Right cardiac atrium (tissue), 5 donors: ENCODE results near the gene ADGRE3. TPM values are rescaled to one million over a fixed set of nuclear protein-coding genes. Genes with fewer than 3 reads are reported as not detected.
A peak's percentile ranks its signal among the peaks of the same experiment; 100 is the strongest.
"Not testable (repeated sequence)": the region's sequence is repeated elsewhere in the genome, so short reads cannot be mapped to it uniquely, and the experiment has no call there.

Experiments
- ATAC-seq, 2 donors: fragments of 200-7000 bp; cut with Tn5 transposase; one replicate each; pipeline versions ENCODE4 v1.8.0 to v1.9.1; 2020; ENCODE audit warnings: moderate library complexity in 2 of 2, mild to moderate bottlenecking in 1 of 2
- DNase-seq, 3 donors: peaks; one replicate each; pipeline ENCODE4 v3.0.0-alpha.2; 2020
- H3K27ac ChIP-seq: one replicate; pipeline ENCODE4 v1.5.1; 2013; ENCODE audit warnings: mild to moderate bottlenecking, low read length, control low read depth, moderate library complexity
- H3K27me3 ChIP-seq: one replicate; pipeline ENCODE4 v1.6.1; 2013; ENCODE audit not compliant: control insufficient read depth, insufficient read depth
- H3K4me1 ChIP-seq: one replicate; pipeline ENCODE4 v1.6.1; 2013; ENCODE audit warnings: low read length; ENCODE audit not compliant: control insufficient read depth, insufficient read depth
- H3K4me3 ChIP-seq: one replicate; pipeline ENCODE4 v1.5.1; 2013; ENCODE audit warnings: low read length, control low read depth
- H3K9me3 ChIP-seq: one replicate; pipeline ENCODE4 v1.6.1; 2013; ENCODE audit warnings: low read length; ENCODE audit not compliant: control insufficient read depth
- WGBS: extraction: QIAGEN DNeasy Blood & Tissue Kit; methylation state at CpG from one replicate; pipeline ENCODE4 v1.1.7; 2013; 5-methylcytosine and 5-hydroxymethylcytosine counted together
- intact Hi-C, 4 donors: fragments of 100-400 bp; cut with DNase I; formaldehyde crosslinking; loops; one replicate each; pipeline versions ENCODE4 v1.11.0 to v1.14.0; 2022 to 2023
- polyA plus RNA-seq: library from polyadenylated mRNA; stranded (reverse); fragments of 200-250 nt; gene quantifications from one replicate; pipeline ENCODE4 v1.2.3, GENCODE V29; 2013
- total RNA-seq, 4 donors: library from RNA; stranded (reverse); fragmentation: NEBNext Ultra II Directional; extraction: Animal tissue kit (Norgen Biotek cat#: 25700); gene quantifications; one replicate each; pipeline ENCODE4 v1.2.1, GENCODE V29; 2021
- donor health status: healthy with polysubstance abuse.
- donor health status: DM: no; HTN: yes; CAD: no.
- donor health status: DM: no; HTN: no; CAD: no.
- donor health status: DM: no; HTN: yes; CAD: no; lungs with severe emphysema.
- donor health status: DM: yes; HTN: yes; CAD: no.

ADGRE3 gene
- total and polyA plus RNA-seq, 5 donors: not detected

GRCh38 chr19:14589433-14589832, 85.2 kb downstream of the ADGRE3 start:
- ATAC-seq, DNase-seq, H3K27ac ChIP-seq, intact Hi-C loops, H3K27me3 ChIP-seq, H3K9me3 ChIP-seq, H3K4me1 ChIP-seq, H3K4me3 ChIP-seq: not testable (repeated sequence)
- WGBS: 66% methylated on average over 4 of the region's 4 CpGs

DNA sequence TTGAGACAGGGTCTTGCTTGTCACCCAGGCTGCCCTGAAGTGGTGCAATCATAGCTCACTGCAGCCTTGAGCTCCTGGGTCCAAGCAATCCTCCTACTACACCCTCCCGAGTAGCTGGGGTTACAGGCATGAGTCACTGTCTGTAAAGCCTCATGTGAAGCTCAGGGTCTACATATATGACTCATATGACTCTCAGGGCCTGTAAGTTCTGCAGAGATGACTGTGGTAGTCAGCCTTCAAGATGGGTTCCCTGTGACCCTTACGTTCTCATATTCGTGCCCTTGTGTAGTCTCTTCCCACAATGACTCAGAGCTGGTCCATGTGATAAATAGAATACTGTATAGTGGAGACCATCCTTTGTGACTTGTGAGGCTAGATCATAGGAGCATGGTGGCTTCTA, 89.5 kb downstream of the ADGRE3 start:
- ATAC-seq, H3K27ac ChIP-seq, DNase-seq, H3K27me3 ChIP-seq, H3K9me3 ChIP-seq, intact Hi-C loops, H3K4me3 ChIP-seq, H3K4me1 ChIP-seq: not testable (repeated sequence)
- WGBS: 71% methylated on average over 3 of the region's 3 CpGs

DNA sequence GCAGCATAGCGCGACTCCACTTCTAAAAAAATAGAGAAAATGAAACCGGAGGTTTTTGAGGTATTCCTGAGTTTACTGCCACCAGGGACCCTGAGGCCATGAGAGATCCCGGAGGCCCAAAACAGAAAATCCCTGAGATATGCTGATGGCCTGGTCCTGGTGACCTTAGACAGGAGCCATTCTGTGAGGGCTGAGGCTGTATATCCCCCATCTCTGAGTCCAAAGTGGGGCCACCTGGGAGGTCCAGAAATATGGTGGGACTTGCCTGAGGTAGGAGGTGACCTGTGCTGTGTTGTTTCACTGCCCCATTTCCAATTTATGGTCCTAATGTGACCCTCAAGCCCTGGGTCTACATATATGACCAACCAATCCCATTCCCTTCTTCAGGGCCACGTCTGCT, 90.3 kb downstream of the ADGRE3 start:
- intact Hi-C loops, H3K27ac ChIP-seq, H3K4me3 ChIP-seq, H3K9me3 ChIP-seq, H3K4me1 ChIP-seq, DNase-seq, H3K27me3 ChIP-seq, ATAC-seq: not testable (repeated sequence)
- 90% methylated on average over 4 of the region's 5 CpGs for WGBS

DNA sequence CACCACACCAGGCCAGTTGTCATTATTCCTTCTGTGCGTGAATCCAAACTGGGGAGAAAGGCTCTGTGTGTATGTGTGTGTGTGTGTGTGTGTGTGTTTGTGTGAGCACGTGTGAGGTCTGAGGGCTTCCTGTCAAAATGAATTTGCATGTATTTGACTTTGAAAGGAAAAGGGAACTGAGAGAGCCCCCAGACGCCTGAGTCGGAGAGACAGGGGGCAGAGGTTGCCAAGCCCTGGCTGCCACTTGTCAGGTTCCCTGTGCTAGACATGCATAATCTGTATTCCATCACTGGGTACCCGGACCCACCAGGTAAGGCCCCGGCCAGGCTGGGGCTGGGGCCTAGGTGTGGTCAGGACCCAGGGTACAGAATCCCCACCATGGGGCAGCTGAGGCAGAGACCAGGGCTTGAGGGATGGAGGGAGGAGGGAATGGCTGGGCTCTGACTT, 91.7 kb downstream of the ADGRE3 start, which contains the start of gene CLEC17A:
Gene CLEC17A, plus strand, starts transcription at position 191 of the 447 bp plus-strand sequence. Its CDS starts 77 bp downstream, at position 268.
- Histone ChIP-seq H3K4me3 (no peak within 1 kb of the TSS), H3K4me1 (no peaks in the 10 kb centered on the region), H3K27me3 (no peaks in the 10 kb centered on the region), H3K27ac (no peak within 1 kb of the TSS), H3K9me3 (no peaks in the 10 kb centered on the region)
- ATAC-seq (no peak), DNase-seq (no peak)
- intact Hi-C loops: no loop called here
- WGBS: 46% methylated on average over 6 of the region's 6 CpGs

- no peak overlapping the region for H3K27ac ChIP-seq
- no peaks in the 10 kb centered on the region for H3K4me1 ChIP-seq
- no peaks in the 10 kb centered on the region for H3K27me3 ChIP-seq
- H3K4me3 ChIP-seq: no peak overlapping the region
- ATAC-seq (no peak), DNase-seq (no peak)
- intact Hi-C loops: no loop called here
- no peaks in the 10 kb centered on the region for H3K9me3 ChIP-seq
- 61% methylated on average over 6 of the region's 6 CpGs for WGBS
These were observed 93.9 kb downstream of the ADGRE3 start for GRCh38 chr19:14580623-14581237.

DNA sequence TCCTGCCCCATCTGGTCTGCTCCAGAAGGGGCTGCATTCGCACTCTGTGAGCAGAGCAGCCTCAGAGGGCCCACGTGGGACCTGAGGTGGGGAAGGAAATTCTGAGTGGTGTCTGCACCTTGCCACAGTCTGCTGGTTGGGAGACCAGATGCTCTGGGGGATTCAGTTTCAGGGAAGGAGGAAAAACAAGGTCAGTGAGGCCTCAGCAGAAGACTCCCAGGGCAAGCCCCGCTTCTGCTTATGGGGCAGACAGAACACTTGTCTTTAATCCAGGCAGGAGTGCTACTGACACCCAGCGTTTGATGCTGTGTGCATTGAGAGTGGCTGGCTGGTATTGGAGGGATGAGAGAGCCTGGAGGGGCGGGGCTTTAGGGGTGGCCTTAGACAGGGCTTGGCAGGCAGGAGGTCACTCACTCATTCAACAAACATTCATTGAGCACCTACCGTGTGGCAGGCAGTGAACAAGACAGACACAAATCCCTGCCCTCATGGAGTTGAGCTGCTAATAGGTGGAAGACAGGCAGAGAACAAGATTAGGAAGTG, 96.7 kb downstream of the ADGRE3 start:
- H3K27me3 ChIP-seq: no peaks in the 10 kb centered on the region
- DNase-seq: no peak
- intact Hi-C loops: loop anchor here in 3 of 4 donors (5.0 to 10.0 kb wide), 3 partner anchors 107 to 317 kb away; no protein-coding TSS in a partner anchor
- no peaks in the 10 kb centered on the region for H3K4me1 ChIP-seq
- H3K4me3 ChIP-seq: no peak overlapping the region
- WGBS: 46% methylated on average over 6 of the region's 6 CpGs
- ATAC-seq: no peak
- H3K27ac ChIP-seq: no peak overlapping the region
- H3K9me3 ChIP-seq: no peaks in the 10 kb centered on the region

DNA sequence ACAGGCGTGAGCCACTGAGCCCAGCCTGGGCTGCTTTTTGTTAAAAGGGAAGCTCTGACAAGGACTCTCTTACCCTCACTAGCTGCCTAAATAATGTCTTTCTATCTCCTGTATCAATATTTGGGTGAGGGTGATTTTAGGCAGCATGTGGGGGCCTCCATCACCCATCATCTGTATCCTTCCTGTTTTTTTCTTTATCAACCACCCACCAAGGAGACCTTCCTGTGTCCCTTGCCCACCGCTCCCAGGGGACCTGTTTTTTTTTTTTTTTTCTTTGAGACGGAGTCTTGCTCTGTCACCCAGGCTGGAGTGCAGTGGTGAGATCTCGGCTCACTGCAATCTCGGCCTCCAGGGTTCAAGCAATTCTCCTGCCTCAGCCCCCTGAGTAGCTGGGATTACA, 97.4 kb downstream of the ADGRE3 start:
- H3K27ac ChIP-seq: no peak overlapping the region
- H3K4me1 ChIP-seq: no peaks in the 10 kb centered on the region
- no peaks in the 10 kb centered on the region for H3K9me3 ChIP-seq
- WGBS: 69% methylated on average over 5 of the region's 5 CpGs
- ATAC-seq (no peak), DNase-seq (no peak)
- intact Hi-C loops: loop anchor here in 3 of 4 donors (5.0 to 10.0 kb wide), 3 partner anchors 108 to 318 kb away; no protein-coding TSS in a partner anchor
- no peaks in the 10 kb centered on the region for H3K27me3 ChIP-seq
- no peak overlapping the region for H3K4me3 ChIP-seq

GRCh38 chr19:14576363-14576762, 98.3 kb downstream of the ADGRE3 start:
- 83% methylated on average over 8 of the region's 8 CpGs for WGBS

DNA sequence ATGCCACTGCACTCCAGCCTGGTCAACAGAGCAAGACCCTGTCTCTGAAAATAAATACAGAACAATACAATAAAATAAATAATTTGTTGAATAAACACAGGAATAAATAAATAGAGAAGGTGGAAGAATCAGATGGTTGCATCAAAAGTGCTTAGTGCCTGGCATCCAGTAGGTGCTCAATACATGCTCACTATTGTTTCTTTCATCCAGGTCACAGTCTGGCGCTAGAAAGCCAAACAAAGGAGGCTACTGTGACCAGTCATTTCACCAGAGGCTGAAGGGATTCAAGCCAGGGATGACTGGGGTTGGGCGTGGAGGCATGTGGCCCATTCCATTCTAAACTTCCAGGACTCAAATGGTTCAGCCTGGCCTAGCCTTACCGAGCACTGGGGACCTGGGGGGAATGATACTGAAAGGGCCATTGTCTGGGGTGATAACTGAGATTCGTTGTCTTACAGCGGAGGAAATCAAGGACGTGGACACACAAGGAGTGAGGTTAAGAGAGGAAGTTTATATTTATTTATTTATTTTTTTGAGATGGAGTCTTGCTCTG, 99.1 kb downstream of the ADGRE3 start:
- intact Hi-C loops: loop anchor here in 3 of 4 donors (5.0 to 10.0 kb wide), 3 partner anchors 109 to 319 kb away; no protein-coding TSS in a partner anchor
- H3K9me3 ChIP-seq: no peaks in the 10 kb centered on the region
- peaks cover 6% of the 10 kb centered on the region for H3K4me1 ChIP-seq
- H3K4me3 ChIP-seq: no peak overlapping the region
- no peak overlapping the region for H3K27ac ChIP-seq
- 74% methylated on average over 6 of the region's 6 CpGs for WGBS
- no peak for ATAC-seq
- no peaks in the 10 kb centered on the region for H3K27me3 ChIP-seq
- DNase-seq: no peak

More at GRCh38 chr19:14576363-14576762, 98.3 kb downstream of the ADGRE3 start:
- Histone ChIP-seq H3K4me3 (no peak overlapping the region), H3K27me3 (no peaks in the 10 kb centered on the region), H3K4me1 (no peaks in the 10 kb centered on the region), H3K27ac (no peak overlapping the region), H3K9me3 (no peaks in the 10 kb centered on the region)
- no peak for ATAC-seq
- intact Hi-C loops: loop anchor here in 3 of 4 donors (5.0 to 10.0 kb wide), 3 partner anchors 108 to 318 kb away; no protein-coding TSS in a partner anchor
- DNase-seq: no peak

- peak; percentile 97 for ATAC-seq
- intact Hi-C loops: loop anchor here in 2 of 4 donors (10.0 kb wide), 2 partner anchors 113 to 323 kb away; no protein-coding TSS in a partner anchor
- 2% methylated on average over 40 of the region's 40 CpGs for WGBS
- Histone ChIP-seq H3K4me3 (peak within 1 kb of the TSS; percentile 89), H3K27ac (peak within 1 kb of the TSS; percentile 98), H3K4me1 (peaks cover 7% of the 10 kb centered on the region), H3K27me3 (no peaks in the 10 kb centered on the region), H3K9me3 (no peaks in the 10 kb centered on the region)
- DNase-seq: peak; percentile 92 to 97 (median 95)
These were observed 102.8 kb downstream of the ADGRE3 start, which contains the start of gene NDUFB7 for GRCh38 chr19:14571695-14572490. TSS of gene NDUFB7 (minus strand) at chr19:14572066. CDS start at chr19:14572000, 66 bp downstream.
